Measurements from ENCODE around the gene ELK4. TPM values are rescaled to one million over a fixed set of nuclear protein-coding genes. Genes with fewer than 3 reads are reported as not detected.
A peak's percentile ranks its signal among the peaks of the same experiment; 100 is the strongest.

Gene ELK4
- total RNA-seq, 2 experiments from 2014 or later: 54.0 to 57.4 TPM

DNA sequence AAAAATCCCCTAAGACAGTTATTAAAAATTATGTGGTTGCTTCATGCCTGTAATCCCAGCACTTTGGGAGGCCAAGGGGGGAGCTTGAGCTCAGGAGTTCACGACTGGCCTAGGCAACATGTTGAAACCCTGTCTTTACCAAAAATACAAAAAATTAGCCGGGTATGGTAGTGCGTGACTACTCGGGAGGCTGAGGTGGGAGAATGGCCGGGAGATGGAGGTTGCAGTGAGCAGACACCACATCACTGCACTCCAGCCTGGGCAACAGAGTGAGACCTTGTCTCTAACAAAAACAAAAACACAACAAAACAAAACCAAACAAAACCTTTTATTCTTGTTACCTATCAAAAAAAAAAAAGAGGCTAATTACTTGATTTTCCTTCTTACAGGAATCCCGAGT is 2.1 kb downstream of the ELK4 start:
- DNase-seq (peak; percentile 22), ATAC-seq (no peak)
- intact Hi-C loops (cut with DNase I, micrococcal nuclease): loop anchor here in 1 of 2 experiments (2.0 to 10.0 kb wide), 5 partner anchors 29 to 1113 kb away; partner anchors contain the start of genes MAPKAPK2, MDM4 and TMCC2
- Mint-ChIP-seq H3K27me3 (no peaks in the 10 kb centered on the region), H3K4me3 (peak overlapping the region; percentile 95), H3K4me1 (peaks cover 52% of the 10 kb centered on the region), H3K36me3 (ENCODE audit: low read depth) (peaks cover 24% of the 10 kb centered on the region), H3K9me3 (ENCODE audit: low read depth) (no peaks in the 10 kb centered on the region), H3K27ac (peak overlapping the region; percentile 99)
- CTCF ChIA-PET: interaction anchor here (0.9 to 6.8 kb wide), 5 partner anchors 14 to 35 kb away, joined by 4 to 219 read pairs (median 5); no protein-coding TSS in a partner anchor
- POLR2A ChIA-PET: interaction anchor here (0.7 to 3.8 kb wide), 2 partner anchors 38 to 119 kb away, joined by 6 to 47 read pairs; no protein-coding TSS in a partner anchor

DNA sequence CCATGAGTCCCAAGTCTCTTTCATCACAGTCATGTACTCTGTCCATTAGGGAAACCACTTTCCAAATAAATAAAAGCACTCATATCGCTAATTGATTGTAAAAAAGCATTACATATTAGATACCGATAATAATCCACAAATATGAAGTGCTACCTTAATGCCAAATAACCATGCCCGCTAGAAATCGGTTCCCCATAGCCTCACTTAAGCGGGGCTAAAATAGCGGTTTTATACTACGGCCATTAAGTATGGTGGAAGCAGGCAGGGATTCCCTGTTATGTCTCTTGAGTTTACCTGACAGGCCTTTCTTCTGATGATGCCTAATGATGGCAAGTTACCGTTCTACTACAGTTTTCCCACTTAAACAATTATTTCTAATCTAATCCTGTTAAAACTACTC is 3.9 kb downstream of the ELK4 start:
- Mint-ChIP-seq H3K27ac (peak overlapping the region; percentile 77), H3K27me3 (no peaks in the 10 kb centered on the region), H3K9me3 (ENCODE audit: low read depth) (no peaks in the 10 kb centered on the region), H3K36me3 (ENCODE audit: low read depth) (peaks cover 35% of the 10 kb centered on the region), H3K4me1 (peaks cover 63% of the 10 kb centered on the region), H3K4me3 (peak overlapping the region; percentile 95)
- POLR2A ChIA-PET: interaction anchor here (0.6 to 1.2 kb wide), 2 partner anchors 9 to 172 kb away, joined by 3 to 6 read pairs; no protein-coding TSS in a partner anchor
- intact Hi-C loops (cut with DNase I, micrococcal nuclease): no loop called here
- CTCF ChIA-PET: interaction anchor here (1.9 to 6.8 kb wide), 2 partner anchors 19 to 33 kb away, joined by 4 to 219 read pairs; no protein-coding TSS in a partner anchor
- no peak for DNase-seq
- no peak for ATAC-seq

DNA sequence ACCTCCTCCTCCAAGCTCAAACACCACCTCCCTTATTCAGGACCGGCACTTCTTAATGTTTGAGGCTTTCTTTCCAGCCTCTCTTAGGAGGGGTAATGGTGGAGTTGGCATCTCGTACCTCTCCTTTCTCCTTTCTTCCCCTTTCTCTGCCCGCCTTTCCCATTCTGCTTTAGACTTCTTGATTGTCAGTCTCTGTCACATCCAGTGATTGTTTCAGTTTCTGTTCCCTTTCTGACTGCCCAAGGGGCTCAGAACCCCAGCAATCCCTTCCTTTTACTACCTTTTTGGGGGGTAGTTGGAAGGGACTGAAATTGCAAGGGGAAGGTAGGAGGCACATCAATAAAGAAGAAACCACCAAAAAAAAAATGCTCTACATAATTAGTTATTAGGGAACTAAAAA is 5.6 kb downstream of the ELK4 start:
- peaks cover 38% of the 10 kb centered on the region for H3K36me3 Mint-ChIP-seq (ENCODE audit: low read depth)
- no peak for ATAC-seq

DNA sequence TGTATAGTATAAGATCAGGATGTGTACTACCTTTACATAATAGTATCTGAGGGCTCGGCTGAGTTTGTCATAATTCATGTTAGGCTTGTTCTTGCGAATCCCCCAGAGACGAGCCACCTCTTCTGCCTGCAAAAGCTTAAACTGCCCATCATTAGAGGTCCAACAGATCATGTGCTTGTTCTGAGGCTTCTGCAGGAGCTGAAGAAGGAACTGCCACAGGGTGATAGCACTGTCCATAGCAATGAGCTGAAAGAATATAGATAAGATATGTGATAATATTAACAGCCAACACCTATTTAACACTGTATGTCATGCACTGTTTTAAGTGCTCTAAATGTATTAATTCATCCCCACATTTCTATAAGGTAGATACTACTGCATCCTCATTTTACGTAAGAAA is 8.2 kb downstream of the ELK4 start:
- no peak for DNase-seq
- Mint-ChIP-seq H3K36me3 (ENCODE audit: low read depth) (peaks cover 48% of the 10 kb centered on the region), H3K27ac (no peak overlapping the region), H3K27me3 (no peaks in the 10 kb centered on the region), H3K9me3 (ENCODE audit: low read depth) (no peaks in the 10 kb centered on the region), H3K4me1 (peaks cover 51% of the 10 kb centered on the region), H3K4me3 (no peak overlapping the region)
- intact Hi-C loops (cut with DNase I, micrococcal nuclease): no loop called here
- POLR2A ChIA-PET: no interaction called here
- CTCF ChIA-PET: interaction anchor here (0.7 to 2.6 kb wide), 3 partner anchors 32 to 92 kb away, joined by 3 to 15 read pairs (median 4); no protein-coding TSS in a partner anchor
- no peak for ATAC-seq

More for the DNA sequence above, 5.6 kb downstream of the ELK4 start:
- H3K27me3 Mint-ChIP-seq: no peaks in the 10 kb centered on the region
- DNase-seq: no peak
- H3K9me3 Mint-ChIP-seq (ENCODE audit: low read depth): no peaks in the 10 kb centered on the region
- peak overlapping the region; percentile 47 for H3K27ac Mint-ChIP-seq
- peaks cover 59% of the 10 kb centered on the region for H3K4me1 Mint-ChIP-seq
- intact Hi-C loops (cut with DNase I, micrococcal nuclease): no loop called here
- H3K4me3 Mint-ChIP-seq: no peak overlapping the region
- CTCF ChIA-PET: interaction anchor here (1.4 kb wide), 1 partner anchor 34 kb away, joined by 6 read pairs; no protein-coding TSS in a partner anchor
- POLR2A ChIA-PET: no interaction called here

DNA sequence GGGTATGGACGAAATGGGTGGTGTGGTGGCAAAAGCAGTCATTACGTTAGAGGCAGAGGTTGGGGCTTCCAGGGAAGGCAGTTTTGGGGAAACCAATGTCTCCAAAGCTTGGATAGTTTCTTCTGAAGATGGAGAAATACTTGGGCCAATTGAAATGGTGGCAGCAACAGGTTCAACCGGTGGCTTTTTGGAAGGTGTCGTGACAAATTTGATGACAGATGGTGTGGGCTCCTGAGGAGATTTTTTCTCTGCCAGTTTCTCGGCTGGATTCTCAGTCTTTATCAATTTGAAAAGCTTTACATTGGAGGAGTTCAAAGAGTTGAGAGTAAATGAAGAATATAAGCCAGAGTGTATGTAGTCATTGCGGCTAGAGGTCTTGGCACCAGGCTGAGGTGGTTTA is 11.5 kb downstream of the ELK4 start:
- intact Hi-C loops (cut with DNase I, micrococcal nuclease): no loop called here
- CTCF ChIA-PET: interaction anchor here (0.6 to 3.1 kb wide), 4 partner anchors 12 to 357 kb away, joined by 3 to 13 read pairs (median 4); no protein-coding TSS in a partner anchor

DNA sequence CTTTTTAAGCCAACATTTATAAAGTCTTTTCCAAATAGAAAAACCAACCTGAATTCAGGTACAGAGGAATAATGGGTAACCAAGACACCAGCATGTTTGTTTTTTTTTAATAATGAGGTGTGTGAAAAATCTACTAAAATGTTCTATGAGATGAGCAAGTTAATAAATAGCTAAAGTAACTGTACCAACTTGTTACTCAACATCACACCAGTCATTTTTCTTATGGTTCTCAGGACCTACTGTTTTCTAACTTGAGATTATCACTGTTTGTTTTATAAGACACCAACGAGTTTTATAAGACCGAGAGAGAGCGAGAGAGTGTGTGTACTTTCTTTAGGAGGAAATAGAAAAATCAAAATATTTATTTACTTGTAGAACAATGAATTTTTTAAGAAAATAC is 12.4 kb downstream of the ELK4 start:
- ATAC-seq (no peak), DNase-seq (no peak)
- H3K4me3 Mint-ChIP-seq: no peak overlapping the region
- POLR2A ChIA-PET: no interaction called here
- CTCF ChIA-PET: interaction anchor here (0.9 to 3.1 kb wide), 4 partner anchors 11 to 27 kb away, joined by 3 to 13 read pairs (median 6); no protein-coding TSS in a partner anchor
- peak overlapping the region; percentile 74 for H3K27ac Mint-ChIP-seq
- intact Hi-C loops (cut with DNase I, micrococcal nuclease): no loop called here
- no peaks in the 10 kb centered on the region for H3K9me3 Mint-ChIP-seq (ENCODE audit: low read depth)
- peaks cover 26% of the 10 kb centered on the region for H3K4me1 Mint-ChIP-seq
- H3K36me3 Mint-ChIP-seq (ENCODE audit: low read depth): peaks cover 49% of the 10 kb centered on the region
- no peaks in the 10 kb centered on the region for H3K27me3 Mint-ChIP-seq

More for the DNA sequence above, 11.5 kb downstream of the ELK4 start:
- no peak overlapping the region for H3K27ac Mint-ChIP-seq
- H3K27me3 Mint-ChIP-seq: no peaks in the 10 kb centered on the region
- ATAC-seq: no peak
- no peak for DNase-seq
- no peak overlapping the region for H3K4me3 Mint-ChIP-seq
- POLR2A ChIA-PET: no interaction called here
- H3K9me3 Mint-ChIP-seq (ENCODE audit: low read depth): no peaks in the 10 kb centered on the region
- peaks cover 46% of the 10 kb centered on the region for H3K36me3 Mint-ChIP-seq (ENCODE audit: low read depth)
- peaks cover 31% of the 10 kb centered on the region for H3K4me1 Mint-ChIP-seq

DNA sequence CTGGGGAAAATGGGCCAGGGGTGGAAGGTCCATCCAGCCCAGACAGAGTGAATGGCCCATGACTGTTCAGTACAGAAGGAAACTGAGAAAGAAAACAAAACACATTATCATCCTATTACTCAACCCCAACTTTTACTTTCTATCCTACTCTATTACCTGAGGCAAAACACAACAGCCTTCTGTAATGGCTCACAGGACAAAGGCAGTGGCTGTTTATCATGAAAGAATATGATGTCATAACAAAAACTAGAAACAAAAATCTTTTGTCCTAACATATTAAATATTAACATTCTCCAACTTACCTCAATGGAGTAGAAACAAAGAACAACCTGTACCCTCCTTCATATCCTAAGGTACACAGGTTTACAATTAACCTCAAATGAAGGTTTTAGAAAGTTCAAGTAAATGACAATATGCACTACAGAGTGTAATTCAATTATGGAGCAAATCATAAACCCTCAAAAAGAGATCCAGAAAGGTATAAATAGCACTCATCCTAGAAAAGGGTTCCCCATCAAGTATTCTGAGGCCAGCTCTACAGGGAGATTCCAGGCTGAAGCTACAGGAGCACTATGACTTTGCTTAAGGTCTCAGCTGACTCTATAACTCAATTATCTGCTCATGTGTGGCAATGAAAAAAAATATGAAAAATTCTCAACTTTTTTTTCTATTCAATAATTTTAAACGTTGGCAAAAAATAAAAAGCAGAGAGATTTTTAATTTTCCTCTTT is 15.1 kb downstream of the ELK4 start:
- no peak overlapping the region for H3K27ac Mint-ChIP-seq
- H3K4me1 Mint-ChIP-seq: peaks cover 33% of the 10 kb centered on the region
- CTCF ChIA-PET: interaction anchor here (0.7 to 1.4 kb wide), 4 partner anchors 13 to 303 kb away, joined by 3 to 7 read pairs (median 4); no protein-coding TSS in a partner anchor
- DNase-seq (no peak), ATAC-seq (peak; percentile 92)
- intact Hi-C loops (cut with DNase I, micrococcal nuclease): no loop called here
- H3K27me3 Mint-ChIP-seq: no peaks in the 10 kb centered on the region
- peaks cover 50% of the 10 kb centered on the region for H3K36me3 Mint-ChIP-seq (ENCODE audit: low read depth)
- POLR2A ChIA-PET: no interaction called here
- H3K9me3 Mint-ChIP-seq (ENCODE audit: low read depth): no peaks in the 10 kb centered on the region
- no peak overlapping the region for H3K4me3 Mint-ChIP-seq

DNA sequence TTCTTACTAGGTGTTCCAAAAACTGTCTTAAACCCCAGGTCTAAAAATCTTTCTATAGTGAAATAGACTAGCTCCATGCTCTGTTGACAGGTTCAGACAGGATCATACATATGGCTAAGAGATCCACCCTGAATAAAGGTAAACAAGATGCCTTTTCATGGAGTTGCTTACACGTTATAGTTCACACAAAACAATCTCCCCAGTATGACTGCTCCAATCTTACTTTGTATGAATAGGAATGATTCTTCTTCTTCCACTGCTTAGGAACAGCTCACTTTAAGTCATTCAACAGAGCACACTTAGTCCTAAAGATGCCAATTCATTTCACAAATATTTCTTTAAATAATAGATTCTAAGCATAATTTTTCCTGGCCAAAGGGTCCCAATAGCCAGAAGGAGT is 16.0 kb downstream of the ELK4 start:
- CTCF ChIA-PET: interaction anchor here (0.6 to 1.4 kb wide), 4 partner anchors 14 to 110 kb away, joined by 3 to 7 read pairs (median 4); no protein-coding TSS in a partner anchor
- H3K36me3 Mint-ChIP-seq (ENCODE audit: low read depth): peaks cover 52% of the 10 kb centered on the region

DNA sequence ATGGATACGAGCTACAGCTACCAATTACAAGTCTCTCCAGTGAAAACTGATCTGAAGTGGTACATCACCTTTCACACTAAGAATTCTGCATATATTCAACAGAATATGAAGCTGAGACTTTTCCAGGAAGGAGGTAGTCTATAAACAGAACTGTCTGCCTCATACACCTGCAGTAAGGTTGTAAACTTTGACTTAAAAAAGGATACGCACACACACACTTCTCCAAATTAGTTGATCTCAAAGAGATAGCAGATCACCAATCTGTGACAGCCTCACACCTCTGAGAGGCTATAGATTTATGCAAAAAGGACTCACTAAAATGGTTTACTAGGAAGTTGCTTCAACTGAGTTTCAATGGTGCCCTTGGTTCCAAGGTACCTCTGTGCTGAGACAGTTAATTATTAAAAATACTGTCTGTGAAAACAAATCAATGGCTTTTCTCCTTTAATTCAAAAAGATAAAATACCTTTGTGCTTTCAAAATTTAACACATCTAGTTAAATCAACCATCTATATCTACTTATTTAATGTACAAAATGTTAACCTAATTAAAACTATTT is 17.9 kb downstream of the ELK4 start:
- H3K36me3 Mint-ChIP-seq (ENCODE audit: low read depth): peaks cover 46% of the 10 kb centered on the region
- no peaks in the 10 kb centered on the region for H3K27me3 Mint-ChIP-seq
- ChIA-PET POLR2A (interaction anchor here (0.6 kb wide), 1 partner anchor 54 kb away, joined by 5 read pairs; no protein-coding TSS in a partner anchor), CTCF (interaction anchor here (1.0 to 4.6 kb wide), 5 partner anchors 9 to 22 kb away, joined by 3 to 24 read pairs (median 4); partner anchors contain the start of gene ELK4)
- no peaks in the 10 kb centered on the region for H3K9me3 Mint-ChIP-seq (ENCODE audit: low read depth)
- ATAC-seq: no peak
- H3K4me3 Mint-ChIP-seq: no peak overlapping the region
- DNase-seq: no peak
- H3K4me1 Mint-ChIP-seq: peaks cover 55% of the 10 kb centered on the region
- no peak overlapping the region for H3K27ac Mint-ChIP-seq
- intact Hi-C loops (cut with DNase I, micrococcal nuclease): no loop called here

More for the DNA sequence above, 16.0 kb downstream of the ELK4 start:
- Mint-ChIP-seq H3K9me3 (ENCODE audit: low read depth) (no peaks in the 10 kb centered on the region), H3K4me1 (peaks cover 43% of the 10 kb centered on the region), H3K4me3 (no peak overlapping the region), H3K27ac (peak overlapping the region; percentile 29), H3K27me3 (no peaks in the 10 kb centered on the region)
- no peak for ATAC-seq
- no peak for DNase-seq
- intact Hi-C loops (cut with DNase I, micrococcal nuclease): no loop called here
- POLR2A ChIA-PET: no interaction called here

DNA sequence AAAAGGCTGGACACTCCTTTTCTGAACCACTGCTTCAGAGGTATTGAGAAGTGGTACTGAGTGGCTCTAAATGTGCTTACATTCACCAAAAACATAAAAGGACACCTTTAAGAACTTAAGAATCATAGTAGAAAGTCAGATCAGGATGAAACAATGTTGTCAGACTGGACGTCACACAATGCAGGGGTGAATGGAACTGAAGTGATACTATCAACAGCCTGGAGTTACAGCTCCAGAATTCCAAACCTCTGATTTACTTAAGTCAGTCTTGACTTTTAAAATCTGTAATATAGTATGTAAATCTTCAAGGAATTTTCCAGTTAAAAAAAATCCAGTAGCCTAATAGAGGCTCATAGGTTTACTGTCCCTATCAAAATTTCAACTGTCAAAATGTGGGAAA is 19.3 kb downstream of the ELK4 start:
- DNase-seq (no peak), ATAC-seq (no peak)
- Mint-ChIP-seq H3K36me3 (ENCODE audit: low read depth) (peaks cover 46% of the 10 kb centered on the region), H3K4me1 (peaks cover 55% of the 10 kb centered on the region), H3K27me3 (no peaks in the 10 kb centered on the region), H3K9me3 (ENCODE audit: low read depth) (no peaks in the 10 kb centered on the region), H3K4me3 (no peak overlapping the region), H3K27ac (no peak overlapping the region)
- POLR2A ChIA-PET: no interaction called here
- intact Hi-C loops (cut with DNase I, micrococcal nuclease): no loop called here
- CTCF ChIA-PET: interaction anchor here (0.6 to 4.6 kb wide), 7 partner anchors 10 to 260 kb away, joined by 3 to 24 read pairs (median 3); partner anchors contain the start of gene RAB29

DNA sequence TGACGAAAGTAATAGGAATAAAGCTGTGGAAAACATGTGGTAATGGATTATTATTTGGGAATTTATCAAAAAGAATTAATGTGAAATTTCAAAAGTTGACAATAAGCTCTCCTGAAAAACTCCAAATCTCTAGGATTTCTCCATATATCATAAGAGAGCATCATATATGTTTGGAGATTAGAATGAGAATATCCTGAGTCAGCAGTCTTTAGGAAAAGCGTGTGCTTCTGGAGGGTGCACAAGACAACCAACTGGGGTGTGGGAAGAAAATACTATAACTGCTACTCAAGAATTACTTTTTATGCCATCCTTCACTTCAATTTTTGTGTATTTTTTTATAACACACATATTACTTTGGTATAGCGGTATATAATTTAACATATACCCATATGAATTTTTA is 19.7 kb downstream of the ELK4 start:
- intact Hi-C loops (cut with DNase I, micrococcal nuclease): no loop called here
- H3K9me3 Mint-ChIP-seq (ENCODE audit: low read depth): no peaks in the 10 kb centered on the region

More for the DNA sequence above, 19.7 kb downstream of the ELK4 start:
- CTCF ChIA-PET: interaction anchor here (0.6 to 4.6 kb wide), 5 partner anchors 11 to 259 kb away, joined by 3 to 24 read pairs (median 3); no protein-coding TSS in a partner anchor
- POLR2A ChIA-PET: no interaction called here
- DNase-seq (no peak), ATAC-seq (no peak)
- Mint-ChIP-seq H3K36me3 (ENCODE audit: low read depth) (peaks cover 46% of the 10 kb centered on the region), H3K4me1 (peaks cover 54% of the 10 kb centered on the region), H3K4me3 (no peak overlapping the region), H3K27ac (no peak overlapping the region), H3K27me3 (no peaks in the 10 kb centered on the region)

All from activated CD4-positive, alpha-beta T cell treated with anti-CD3 and anti-CD28 coated beads for 36 hours (primary cell).